G401.6 (cell line): ENCODE measurements around the gene SDHB.

Source experiments
- FAIRE-seq: peaks from 2 replicates; lab custom pipeline; 2012; peaks lifted over from hg19 to GRCh38; lab: Jason Lieb, UNC

The SDHB gene

DNA sequence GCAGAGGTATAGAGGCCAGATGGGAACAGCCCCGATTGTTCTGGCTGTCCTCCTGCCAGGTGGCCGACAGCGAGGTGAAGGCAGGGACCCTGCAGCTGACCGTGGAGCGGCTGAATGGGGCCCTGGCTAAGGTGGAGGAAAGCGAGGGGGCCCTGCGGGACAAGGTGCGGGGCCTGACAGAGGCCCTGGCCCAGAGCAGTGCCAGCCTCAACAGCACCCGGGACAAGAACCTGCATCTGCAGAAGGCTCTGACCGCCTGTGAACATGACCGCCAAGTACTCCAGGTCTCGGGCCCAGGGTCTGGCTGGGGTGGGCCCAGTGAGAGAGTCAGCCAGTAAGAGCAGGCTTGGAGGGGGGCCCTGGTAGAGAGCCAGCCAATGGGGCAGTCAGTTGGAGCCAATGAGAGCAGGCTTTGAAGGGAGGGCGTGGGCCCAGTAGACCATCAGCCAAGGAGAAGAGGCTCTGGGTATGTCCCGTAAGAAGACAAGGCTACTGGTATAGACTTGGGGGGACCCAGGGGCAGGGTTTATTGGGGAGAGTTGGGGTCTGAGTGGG, 84.7 kb downstream of the SDHB start:
- FAIRE-seq: no peak
